ENCODE measurements around the gene B9D1. TPM values are rescaled to one million over a fixed set of nuclear protein-coding genes. Genes with fewer than 3 reads are reported as not detected.

B9D1 gene
- polyA plus RNA-seq, 1 of the 3 experiments (the other 2 are of a cell fraction): 81.6 TPM

DNA sequence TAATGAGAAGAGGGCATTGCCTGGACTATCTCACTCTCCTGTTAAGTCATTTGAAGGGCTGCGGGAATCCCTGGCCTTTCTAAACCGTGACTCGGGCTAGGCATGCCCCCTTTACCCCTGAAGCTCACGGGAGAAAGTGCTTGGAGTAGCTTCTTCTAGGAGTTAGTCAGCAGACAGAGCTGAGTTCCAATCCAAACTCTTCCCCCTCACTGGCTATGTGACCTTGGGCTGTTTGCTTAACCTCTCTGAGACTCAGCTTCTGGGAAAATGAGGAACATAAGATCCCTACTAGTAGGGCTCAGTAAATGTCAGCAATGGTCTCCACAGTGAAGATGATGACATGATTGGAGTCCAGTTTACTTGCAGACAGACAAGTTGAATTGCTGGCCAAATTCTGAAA, 5.7 kb upstream of the B9D1 start:
- H3K79me2 ChIP-seq (ENCODE audit: insufficient read depth): no peaks in the 10 kb centered on the region
- no peak overlapping the region for H3K4me3 ChIP-seq (ENCODE audit: low read depth in 2 of 2, low read length in 1 of 2)
- no peaks in the 10 kb centered on the region for H3K9me3 ChIP-seq
- no peaks in the 10 kb centered on the region for H3F3A ChIP-seq (replicated peaks; ENCODE audit: insufficient read depth)
- 93% methylated on average over 4 of the region's 4 CpGs for WGBS (ENCODE audit: low lambda C conversion rate)
- ChIA-PET CTCF (interaction anchor here (0.8 to 1.5 kb wide), 2 partner anchors 79 to 398 kb away, joined by 4 to 6 read pairs; no protein-coding TSS in a partner anchor), POLR2A (interaction anchor here (1.7 kb wide), 1 partner anchor 10 kb away, joined by 4 read pairs; the partner anchor contains the start of gene MAPK7)
- H3K9ac ChIP-seq: no peak overlapping the region
- H2AFZ ChIP-seq (ENCODE audit: low read depth): no peak overlapping the region
- peaks cover 6 to 18% of the 10 kb centered on the region in 2 experiments; a peak in 2 of 4 replicates for H3K4me1 ChIP-seq (ENCODE audit: control insufficient read depth in 1 of 2, insufficient read depth in 2 of 2, low read depth in 1 of 2, low read length in 1 of 2)
- no peaks in the 10 kb centered on the region for H3K27me3 ChIP-seq (ENCODE audit: insufficient read depth)
- no peaks in the 10 kb centered on the region for H3K9me2 ChIP-seq
- H3K27ac ChIP-seq (ENCODE audit: low read depth in 2 of 2, low read length in 1 of 2): no peak overlapping the region
- TF ChIP-seq ELF1 (IDR thresholded peaks at IDR 0.05) (no peak), FOSL2 (IDR thresholded peaks at IDR 0.05; ENCODE audit: borderline replicate concordance, low read depth) (no peak), MEF2A (IDR thresholded peaks at IDR 0.05; ENCODE audit: borderline replicate concordance, low read depth) (no peak), MXI1 (IDR thresholded peaks at IDR 0.05; ENCODE audit: low read depth, low read length) (no peak), RXRA (IDR thresholded peaks at IDR 0.05; ENCODE audit: borderline replicate concordance, low read depth) (no peak), TAF1 (IDR thresholded peaks at IDR 0.05; ENCODE audit: borderline replicate concordance, low read depth, low read length) (no peak), FOXM1 (IDR thresholded peaks at IDR 0.05; ENCODE audit: low read depth) (no peak), YY1 (IDR thresholded peaks at IDR 0.05; ENCODE audit: low read depth) (no peak), RCOR1 (IDR thresholded peaks at IDR 0.05; ENCODE audit: low read length) (no peak), GATA2 (CRISPR knock-in tag; IDR thresholded peaks at IDR 0.05) (no peak), JUND (IDR thresholded peaks at IDR 0.05) (no peak), TCF12 (IDR thresholded peaks at IDR 0.05) (no peak), GABPA (IDR thresholded peaks at IDR 0.05; ENCODE audit: low read depth) (no peak)
- TF ChIP-seq, protein P1, sequence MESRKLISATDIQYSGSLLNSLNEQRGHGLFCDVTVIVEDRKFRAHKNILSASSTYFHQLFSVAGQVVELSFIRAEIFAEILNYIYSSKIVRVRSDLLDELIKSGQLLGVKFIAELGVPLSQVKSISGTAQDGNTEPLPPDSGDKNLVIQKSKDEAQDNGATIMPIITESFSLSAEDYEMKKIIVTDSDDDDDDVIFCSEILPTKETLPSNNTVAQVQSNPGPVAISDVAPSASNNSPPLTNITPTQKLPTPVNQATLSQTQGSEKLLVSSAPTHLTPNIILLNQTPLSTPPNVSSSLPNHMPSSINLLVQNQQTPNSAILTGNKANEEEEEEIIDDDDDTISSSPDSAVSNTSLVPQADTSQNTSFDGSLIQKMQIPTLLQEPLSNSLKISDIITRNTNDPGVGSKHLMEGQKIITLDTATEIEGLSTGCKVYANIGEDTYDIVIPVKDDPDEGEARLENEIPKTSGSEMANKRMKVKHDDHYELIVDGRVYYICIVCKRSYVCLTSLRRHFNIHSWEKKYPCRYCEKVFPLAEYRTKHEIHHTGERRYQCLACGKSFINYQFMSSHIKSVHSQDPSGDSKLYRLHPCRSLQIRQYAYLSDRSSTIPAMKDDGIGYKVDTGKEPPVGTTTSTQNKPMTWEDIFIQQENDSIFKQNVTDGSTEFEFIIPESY (IDR thresholded peaks at IDR 0.05; ENCODE audit: borderline replicate concordance, low read depth): no peak
- TF ChIP-seq, protein P2, sequence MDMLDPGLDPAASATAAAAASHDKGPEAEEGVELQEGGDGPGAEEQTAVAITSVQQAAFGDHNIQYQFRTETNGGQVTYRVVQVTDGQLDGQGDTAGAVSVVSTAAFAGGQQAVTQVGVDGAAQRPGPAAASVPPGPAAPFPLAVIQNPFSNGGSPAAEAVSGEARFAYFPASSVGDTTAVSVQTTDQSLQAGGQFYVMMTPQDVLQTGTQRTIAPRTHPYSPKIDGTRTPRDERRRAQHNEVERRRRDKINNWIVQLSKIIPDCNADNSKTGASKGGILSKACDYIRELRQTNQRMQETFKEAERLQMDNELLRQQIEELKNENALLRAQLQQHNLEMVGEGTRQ (IDR thresholded peaks at IDR 0.05; ENCODE audit: borderline replicate concordance, low read depth, low read length): no peak
- TF ChIP-seq, protein P3, sequence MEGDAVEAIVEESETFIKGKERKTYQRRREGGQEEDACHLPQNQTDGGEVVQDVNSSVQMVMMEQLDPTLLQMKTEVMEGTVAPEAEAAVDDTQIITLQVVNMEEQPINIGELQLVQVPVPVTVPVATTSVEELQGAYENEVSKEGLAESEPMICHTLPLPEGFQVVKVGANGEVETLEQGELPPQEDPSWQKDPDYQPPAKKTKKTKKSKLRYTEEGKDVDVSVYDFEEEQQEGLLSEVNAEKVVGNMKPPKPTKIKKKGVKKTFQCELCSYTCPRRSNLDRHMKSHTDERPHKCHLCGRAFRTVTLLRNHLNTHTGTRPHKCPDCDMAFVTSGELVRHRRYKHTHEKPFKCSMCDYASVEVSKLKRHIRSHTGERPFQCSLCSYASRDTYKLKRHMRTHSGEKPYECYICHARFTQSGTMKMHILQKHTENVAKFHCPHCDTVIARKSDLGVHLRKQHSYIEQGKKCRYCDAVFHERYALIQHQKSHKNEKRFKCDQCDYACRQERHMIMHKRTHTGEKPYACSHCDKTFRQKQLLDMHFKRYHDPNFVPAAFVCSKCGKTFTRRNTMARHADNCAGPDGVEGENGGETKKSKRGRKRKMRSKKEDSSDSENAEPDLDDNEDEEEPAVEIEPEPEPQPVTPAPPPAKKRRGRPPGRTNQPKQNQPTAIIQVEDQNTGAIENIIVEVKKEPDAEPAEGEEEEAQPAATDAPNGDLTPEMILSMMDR (IDR thresholded peaks at IDR 0.05): no peak
- TF ChIP-seq, protein P4, sequence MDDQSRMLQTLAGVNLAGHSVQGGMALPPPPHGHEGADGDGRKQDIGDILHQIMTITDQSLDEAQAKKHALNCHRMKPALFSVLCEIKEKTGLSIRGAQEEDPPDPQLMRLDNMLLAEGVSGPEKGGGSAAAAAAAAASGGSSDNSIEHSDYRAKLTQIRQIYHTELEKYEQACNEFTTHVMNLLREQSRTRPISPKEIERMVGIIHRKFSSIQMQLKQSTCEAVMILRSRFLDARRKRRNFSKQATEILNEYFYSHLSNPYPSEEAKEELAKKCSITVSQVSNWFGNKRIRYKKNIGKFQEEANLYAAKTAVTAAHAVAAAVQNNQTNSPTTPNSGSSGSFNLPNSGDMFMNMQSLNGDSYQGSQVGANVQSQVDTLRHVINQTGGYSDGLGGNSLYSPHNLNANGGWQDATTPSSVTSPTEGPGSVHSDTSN (IDR thresholded peaks at IDR 0.05): no peak
- TF ChIP-seq, protein P5, sequence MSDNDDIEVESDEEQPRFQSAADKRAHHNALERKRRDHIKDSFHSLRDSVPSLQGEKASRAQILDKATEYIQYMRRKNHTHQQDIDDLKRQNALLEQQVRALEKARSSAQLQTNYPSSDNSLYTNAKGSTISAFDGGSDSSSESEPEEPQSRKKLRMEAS (IDR thresholded peaks at IDR 0.05; ENCODE audit: low read depth): no peak
- no peaks in the 10 kb centered on the region for H3K36me3 ChIP-seq (replicated peaks in 1 of 2; ENCODE audit: control insufficient read depth in 1 of 2, insufficient read depth in 2 of 2, low read length in 1 of 2)
- no peak for DNase-seq
- no peaks in the 10 kb centered on the region for H4K20me1 ChIP-seq (ENCODE audit: insufficient read depth)
- no peak overlapping the region for H3K4me2 ChIP-seq

All from SK-N-SH (cell line).